Adrenal gland (tissue), 5 donors: ENCODE results near the gene DCXR.

Experiments used
- CTCF ChIP-seq, 6 experiments: fragments of 450-650 bp in 4 of 6; fragments of 200-600 bp in 2 of 6; sonication (generic) in 1 of 6; IDR thresholded peaks; 1 replicate in 5 of 6; 2 replicates in 1 of 6; pipeline versions ENCODE4 v1.5.1 to v1.8.0; 2016 to 2021; ENCODE audit warnings: antibody characterized with exemption in 6 of 6, mild to moderate bottlenecking in 2 of 6, moderate library complexity in 1 of 6
- POLR2A ChIP-seq, 2 donors: fragments of 450-650 bp; IDR thresholded peaks; one replicate each; pipeline ENCODE4 v1.6.1; 2017; ENCODE audit warnings: antibody characterized with exemption in 2 of 2, mild to moderate bottlenecking in 2 of 2, moderate library complexity in 1 of 2
- donor health status: DM: no; HTN: no; CAD: no.

- TF ChIP-seq POLR2A (IDR thresholded peaks at IDR 0.05) (no peak), CTCF (IDR thresholded peaks at IDR 0.05) (no peak)
These were observed 37.3 kb downstream of the DCXR start for GRCh38 chr17:81999976-82000802.
